LNCaP clone FGC (cell line): ENCODE data around the gene SIRT4.
A peak's percentile ranks its signal among the peaks of the same experiment; 100 is the strongest.

ENCODE experiments used
- DNase-seq: peaks from one replicate; pipeline ENCODE4 v3.0.0-alpha.2; 2011; ENCODE audit warnings: low read depth
- H3K4me3 ChIP-seq: 2 replicates; pipeline ENCODE4 v1.5.1; 2011; ENCODE audit warnings: mild to moderate bottlenecking, low read depth, low read length, control low read depth
- CTCF ChIP-seq: IDR thresholded peaks from 2 replicates; pipeline ENCODE4 v1.5.1; 2012; ENCODE audit warnings: mild to moderate bottlenecking; ENCODE audit not compliant: control insufficient read depth, insufficient read depth; ENCODE audit errors: extremely low read depth

SIRT4 gene

GRCh38 chr12:120284381-120284780 is 17.7 kb upstream of the SIRT4 start:
- TF ChIP-seq CTCF: no peak

DNA sequence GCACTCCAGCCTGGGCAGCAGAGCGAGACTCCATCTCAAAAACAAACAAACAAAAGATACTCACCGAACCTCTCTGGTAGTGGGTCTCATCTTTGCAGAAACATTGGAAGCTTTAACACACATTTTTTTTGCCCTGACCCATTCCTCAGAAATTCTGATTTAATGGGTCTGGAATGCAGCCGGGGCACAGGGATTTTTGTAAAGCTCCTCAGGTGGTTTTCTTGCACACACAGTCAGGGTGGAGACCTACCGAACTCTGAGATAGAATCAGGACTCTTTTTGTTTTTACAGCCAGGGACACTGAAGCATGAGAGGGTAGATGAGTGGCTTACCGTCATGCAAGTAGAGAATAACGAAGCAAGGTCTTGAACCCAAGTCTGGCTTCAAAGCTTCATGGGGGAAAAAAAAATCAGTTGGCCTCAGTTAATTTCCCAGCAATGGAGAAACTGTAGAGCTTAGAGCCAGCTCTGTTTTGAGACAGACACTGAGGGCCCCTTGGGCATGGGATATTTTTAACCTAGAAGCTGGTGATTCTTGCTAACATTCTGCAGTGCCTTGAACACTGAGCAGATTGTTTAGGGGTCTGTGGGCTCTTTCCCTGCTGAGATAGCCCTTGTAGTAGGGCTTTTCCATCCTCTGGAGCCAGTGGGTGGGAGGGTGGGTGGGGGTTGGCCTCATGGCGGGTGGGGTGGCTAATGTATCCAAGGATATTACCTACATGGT is 15.2 kb upstream of the SIRT4 start:
- TF ChIP-seq CTCF: no peak
- no peak for DNase-seq
- H3K4me3 ChIP-seq: no peak overlapping the region

More at GRCh38 chr12:120284381-120284780, 17.7 kb upstream of the SIRT4 start:
- no peak for DNase-seq
- H3K4me3 ChIP-seq: no peak overlapping the region

GRCh38 chr12:120287491-120287890 is 14.6 kb upstream of the SIRT4 start:
- no peak for TF ChIP-seq CTCF
- H3K4me3 ChIP-seq: no peak overlapping the region
- no peak for DNase-seq

- no peak for TF ChIP-seq CTCF
- peak overlapping the region; percentile 67 for H3K4me3 ChIP-seq
- no peak for DNase-seq
Observed at GRCh38 chr12:120290609-120291305, 11.4 kb upstream of the SIRT4 start.

GRCh38 chr12:120292411-120292660 is 9.8 kb upstream of the SIRT4 start:
- peak overlapping the region; percentile 67 for H3K4me3 ChIP-seq
- no peak for DNase-seq
- TF ChIP-seq CTCF: no peak

DNA sequence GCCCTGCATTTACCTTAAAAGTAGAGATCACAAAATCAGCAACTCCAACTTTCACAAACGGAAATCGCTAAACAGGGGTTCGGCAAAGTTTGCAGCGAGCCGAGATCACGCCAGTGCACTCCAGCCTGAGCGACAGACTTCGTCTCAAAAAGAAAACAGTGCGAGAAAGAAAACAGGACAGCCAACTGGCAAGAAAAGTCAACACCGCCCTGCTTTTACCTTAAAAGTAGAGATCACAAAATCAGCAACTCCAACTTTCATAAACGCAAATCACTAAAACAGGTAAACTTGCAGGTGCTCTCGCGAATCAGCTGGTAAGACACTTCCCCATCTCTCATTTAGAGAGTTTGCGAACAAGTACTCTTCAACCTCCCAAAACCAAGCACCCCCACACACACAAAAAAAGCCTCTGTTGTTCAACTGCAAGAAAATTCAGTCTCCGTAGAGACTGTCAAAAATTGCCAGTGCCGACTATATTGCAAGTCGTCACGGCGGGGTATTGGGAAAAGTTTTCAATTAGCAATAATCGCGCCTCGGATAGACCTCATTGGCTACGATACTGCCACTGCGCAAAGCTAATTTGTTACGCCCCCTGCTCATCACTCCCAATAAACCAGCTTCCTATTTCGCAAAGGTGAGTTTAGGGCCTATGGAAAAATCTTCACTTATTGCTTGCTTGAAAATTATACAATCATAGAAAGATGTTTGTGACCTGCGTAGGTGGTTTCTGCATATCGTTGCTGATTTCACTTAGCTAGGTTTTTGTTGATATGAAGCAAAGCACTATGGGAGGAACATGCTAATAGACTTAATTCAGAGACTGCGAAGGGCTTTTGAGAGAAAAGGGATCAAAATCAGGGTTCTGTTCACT is 9.2 kb upstream of the SIRT4 start, which contains the start of gene RNU4-1:
TSS of gene RNU4-1 (minus strand) at position 577 of the 871 bp plus-strand sequence.
- TF ChIP-seq CTCF: no peak
- DNase-seq: peak; percentile 82
- H3K4me3 ChIP-seq: peak within 1 kb of the TSS; percentile 67
